KMS-11 (cell line): Measurements from ENCODE around the gene SND1.

ENCODE experiments used
- H2AFZ ChIP-seq: fragments of 200-600 bp; sonication (generic); 2 replicates; pipeline ENCODE4 v1.6.1; 2016; ENCODE audit warnings: antibody characterized with exemption, mixed run types, low read depth
- H3K27ac ChIP-seq: fragments of 200-600 bp; sonication (generic); 2 replicates; pipeline ENCODE4 v1.6.1; 2016; ENCODE audit warnings: mild to moderate bottlenecking, mixed run types
- H3K27me3 ChIP-seq: fragments of 200-600 bp; sonication (generic); 2 replicates; pipeline ENCODE4 v1.6.1; 2017; ENCODE audit warnings: mild to moderate bottlenecking, low read depth, mixed run types, moderate library complexity; ENCODE audit not compliant: insufficient read depth
- H3K36me3 ChIP-seq: fragments of 200-600 bp; sonication (generic); 2 replicates; pipeline ENCODE4 v1.6.1; 2017; ENCODE audit warnings: mild to moderate bottlenecking, mixed run types; ENCODE audit not compliant: insufficient read depth
- H3K4me1 ChIP-seq: fragments of 200-600 bp; sonication (generic); 2 replicates; pipeline ENCODE4 v1.6.1; 2016; ENCODE audit warnings: mild to moderate bottlenecking, low read depth, mixed run types; ENCODE audit not compliant: poor library complexity, severe bottlenecking
- H3K4me2 ChIP-seq: fragments of 200-600 bp; sonication (generic); 2 replicates; pipeline ENCODE4 v1.7.0; 2016; ENCODE audit warnings: mild to moderate bottlenecking, mixed run types
- H3K4me3 ChIP-seq: fragments of 200-600 bp; sonication (generic); IDR thresholded peaks from 2 replicates; pipeline ENCODE4 v1.6.1; 2017; ENCODE audit warnings: low read depth, low read length, mixed read lengths; ENCODE audit not compliant: insufficient read depth
- H3K79me2 ChIP-seq: fragments of 200-600 bp; sonication (generic); 2 replicates; pipeline ENCODE4 v1.6.1; 2016; ENCODE audit warnings: low read depth, mixed run types; ENCODE audit not compliant: insufficient read depth
- H3K9ac ChIP-seq: fragments of 200-600 bp; sonication (generic); 2 replicates; pipeline ENCODE4 v1.6.1; 2016; ENCODE audit warnings: mild to moderate bottlenecking, mixed run types
- H4K20me1 ChIP-seq: fragments of 200-600 bp; sonication (generic); 2 replicates; pipeline ENCODE4 v1.6.1; 2016; ENCODE audit warnings: mild to moderate bottlenecking, mixed run types; ENCODE audit not compliant: insufficient read depth
- CTCF ChIP-seq: fragments of 200-600 bp; sonication (generic); conservative IDR thresholded peaks from 2 replicates; pipeline ENCODE4 v1.6.1; 2017; ENCODE audit warnings: low read depth, mild to moderate bottlenecking, antibody characterized with exemption, low read length, moderate library complexity, mixed read lengths

Gene SND1

GRCh38 chr7:128071376-128071775 is 419.4 kb downstream of the SND1 start:
- Histone ChIP-seq H2AFZ (no peak overlapping the region), H3K4me2 (no peak overlapping the region), H3K27ac (no peak overlapping the region), H3K4me3 (no peak overlapping the region), H4K20me1 (no peaks in the 10 kb centered on the region), H3K27me3 (no peaks in the 10 kb centered on the region), H3K36me3 (peaks cover 5% of the 10 kb centered on the region; the same call in 1 of the 2 replicates), H3K9ac (no peak overlapping the region), H3K79me2 (no peaks in the 10 kb centered on the region; the same call in 1 of the 2 replicates), H3K4me1 (no peaks in the 10 kb centered on the region)
- no peak for TF ChIP-seq CTCF

- Histone ChIP-seq H3K79me2 (no peaks in the 10 kb centered on the region; the same call in 1 of the 2 replicates), H2AFZ (no peak overlapping the region), H4K20me1 (no peaks in the 10 kb centered on the region), H3K4me1 (no peaks in the 10 kb centered on the region), H3K4me3 (no peak overlapping the region), H3K4me2 (no peak overlapping the region), H3K36me3 (peaks cover 9% of the 10 kb centered on the region; the same call in 1 of the 2 replicates), H3K27me3 (no peaks in the 10 kb centered on the region), H3K27ac (no peak overlapping the region), H3K9ac (no peak overlapping the region)
- no peak for TF ChIP-seq CTCF
These were observed 419.8 kb downstream of the SND1 start for GRCh38 chr7:128071801-128072200.

- Histone ChIP-seq H3K27ac (no peak overlapping the region), H2AFZ (no peak overlapping the region), H3K79me2 (no peaks in the 10 kb centered on the region; the same call in 1 of the 2 replicates), H3K4me1 (no peaks in the 10 kb centered on the region), H4K20me1 (no peaks in the 10 kb centered on the region), H3K27me3 (no peaks in the 10 kb centered on the region), H3K4me3 (no peak overlapping the region), H3K4me2 (no peak overlapping the region), H3K9ac (no peak overlapping the region), H3K36me3 (peaks cover 9% of the 10 kb centered on the region; the same call in 1 of the 2 replicates)
- no peak for TF ChIP-seq CTCF
These were observed 421.8 kb downstream of the SND1 start for GRCh38 chr7:128073671-128074310.

- Histone ChIP-seq H3K36me3 (peaks cover 9% of the 10 kb centered on the region; the same call in 1 of the 2 replicates), H3K4me3 (no peak overlapping the region), H4K20me1 (no peaks in the 10 kb centered on the region), H3K4me1 (no peaks in the 10 kb centered on the region), H3K27me3 (no peaks in the 10 kb centered on the region), H3K9ac (no peak overlapping the region), H3K4me2 (no peak overlapping the region), H3K79me2 (no peaks in the 10 kb centered on the region; the same call in 1 of the 2 replicates), H3K27ac (no peak overlapping the region), H2AFZ (no peak overlapping the region)
- TF ChIP-seq CTCF: no peak
These were observed 422.3 kb downstream of the SND1 start for GRCh38 chr7:128074336-128074735.
